Esophagus muscularis mucosa (tissue), 4 donors: ENCODE data around the gene WDR35.

ENCODE experiments used
- CTCF ChIP-seq, 3 experiments: fragments of 200-600 bp in 2 of 3; fragments of 450-650 bp in 1 of 3; sonication (generic) in 2 of 3; IDR thresholded peaks; one replicate each; pipeline ENCODE4 v1.5.1; 2017 to 2019; ENCODE audit warnings: antibody characterized with exemption in 3 of 3, mild to moderate bottlenecking in 2 of 3, moderate library complexity in 1 of 3
- EP300 ChIP-seq: sonication (generic); formaldehyde crosslinking; IDR thresholded peaks from one replicate; pipeline ENCODE4 v1.6.1; 2017; ENCODE audit warnings: antibody characterized with exemption
- POLR2A ChIP-seq: fragments of 450-650 bp; IDR thresholded peaks from one replicate; pipeline ENCODE4 v1.6.1; 2017; ENCODE audit warnings: antibody characterized with exemption, moderate library complexity, mild to moderate bottlenecking, low read depth
- POLR2AphosphoS5 ChIP-seq, 2 donors: sonication (generic); formaldehyde crosslinking; IDR thresholded peaks; one replicate each; pipeline ENCODE4 v1.6.1; 2017; ENCODE audit warnings: antibody characterized with exemption in 2 of 2

DNA sequence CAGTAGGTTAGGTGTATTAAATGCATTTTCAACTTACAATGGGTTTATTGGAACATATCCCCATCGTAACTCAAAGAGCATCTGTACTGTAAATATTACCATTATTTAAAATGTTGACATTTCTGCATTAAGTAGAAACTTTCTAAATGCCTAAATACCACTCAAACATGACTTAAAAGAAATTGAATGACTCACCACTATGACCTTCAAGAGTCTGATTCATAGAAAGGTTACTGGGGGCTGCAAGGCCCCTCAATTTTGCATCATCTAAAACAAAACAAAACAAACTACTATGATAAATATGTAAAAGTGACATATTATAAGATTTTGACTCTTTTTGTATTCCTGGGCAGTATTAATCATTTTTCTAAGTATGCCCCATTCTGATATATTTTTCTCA lies 7.6 kb downstream of the WDR35 start:
- TF ChIP-seq CTCF (IDR thresholded peaks at IDR 0.05), result no peak
- TF ChIP-seq POLR2AphosphoS5 (IDR thresholded peaks at IDR 0.05), result no peak
- TF ChIP-seq POLR2A, result no peak
- no peak for TF ChIP-seq EP300
